HG02610 (cell line): Measurements from ENCODE around the gene CLPX.
A peak's percentile ranks its signal among the peaks of the same experiment; 100 is the strongest.
"Not testable (repeated sequence)": the region's sequence is repeated elsewhere in the genome, so short reads cannot be mapped to it uniquely, and the experiment has no call there.

Source experiments
- ATAC-seq: cut with Tn5 transposase; IDR thresholded peaks from one replicate; pipeline ENCODE4 v1.9.1; 2021; ENCODE audit warnings: mild to moderate bottlenecking, moderate library complexity; ENCODE audit not compliant: unreplicated experiment

CLPX gene

GRCh38 chr15:65175511-65175910 lies 9.6 kb downstream of the CLPX start:
- ATAC-seq: no peak

GRCh38 chr15:65174509-65174908 lies 10.6 kb downstream of the CLPX start:
- ATAC-seq: no peak

- ATAC-seq: no peak
Observed at GRCh38 chr15:65172531-65172930, 12.6 kb downstream of the CLPX start.

- no peak for ATAC-seq
Observed at GRCh38 chr15:65171428-65171827, 13.7 kb downstream of the CLPX start.

GRCh38 chr15:65165875-65166274 lies 19.3 kb downstream of the CLPX start:
- ATAC-seq: no peak

GRCh38 chr15:65164139-65164538 lies 21.0 kb downstream of the CLPX start:
- ATAC-seq: no peak

- no peak for ATAC-seq
Observed at GRCh38 chr15:65163041-65163440, 22.1 kb downstream of the CLPX start.

GRCh38 chr15:65156692-65157091 lies 28.4 kb downstream of the CLPX start:
- ATAC-seq: no peak

GRCh38 chr15:65154720-65155119 lies 30.4 kb downstream of the CLPX start:
- ATAC-seq: no peak

GRCh38 chr15:65147902-65148301 lies 37.2 kb downstream of the CLPX start:
- no peak for ATAC-seq

GRCh38 chr15:65146438-65146837 lies 38.7 kb downstream of the CLPX start:
- no peak for ATAC-seq

- ATAC-seq: not testable (repeated sequence)
Observed at GRCh38 chr15:65138631-65139030, 46.5 kb downstream of the CLPX start.

- ATAC-seq: not testable (repeated sequence)
Observed at GRCh38 chr15:65137893-65138292, 47.2 kb downstream of the CLPX start.

- ATAC-seq: not testable (repeated sequence)
Observed at GRCh38 chr15:65137089-65137488, 48.1 kb downstream of the CLPX start.

- ATAC-seq: no peak
Observed at GRCh38 chr15:65134538-65134937, 50.6 kb downstream of the CLPX start.

- peak; percentile 89 for ATAC-seq
Observed at GRCh38 chr15:65133548-65134200, 51.5 kb downstream of the CLPX start, which contains the start of gene PDCD7. Gene PDCD7 (minus strand): TSS chr15:65133808. CDS start chr15:65133781, 27 bp downstream.

- peak; percentile 47 for ATAC-seq
Observed at GRCh38 chr15:65132878-65133547, 52.1 kb downstream of the CLPX start.

- ATAC-seq: no peak
Observed at GRCh38 chr15:65130941-65131340, 54.2 kb downstream of the CLPX start.

- no peak for ATAC-seq
Observed at GRCh38 chr15:65115542-65115941, 69.6 kb downstream of the CLPX start.

GRCh38 chr15:65115086-65115485 lies 70.1 kb downstream of the CLPX start, which contains the start of gene UBAP1L:
Gene UBAP1L (minus strand): TSS chr15:65115200. CDS start chr15:65106215, 8,985 bp downstream.
- ATAC-seq: no peak

- no peak for ATAC-seq
Observed at GRCh38 chr15:65110676-65111292, 74.4 kb downstream of the CLPX start.

GRCh38 chr15:65106011-65106590 lies 79.0 kb downstream of the CLPX start:
- ATAC-seq: no peak
